Right lobe of liver (tissue), 6 donors: ENCODE measurements around the gene SMIM35. TPM values are rescaled to one million over a fixed set of nuclear protein-coding genes. Genes with fewer than 3 reads are reported as not detected.
A peak's percentile ranks its signal among the peaks of the same experiment; 100 is the strongest.

Experiments used
- ATAC-seq, 4 donors: fragments of 200-7000 bp; cut with Tn5 transposase; one replicate each; pipeline ENCODE4 v1.9.1; 2020; ENCODE audit warnings: mild to moderate bottlenecking in 4 of 4, moderate library complexity in 4 of 4
- DNase-seq, 3 donors: peaks; one replicate each; pipeline ENCODE4 v3.0.0-alpha.2; 2020
- H3K27ac ChIP-seq, 3 donors: fragments of 200-600 bp; one replicate each; pipeline ENCODE4 v1.8.0; 2022
- H3K27me3 ChIP-seq, 2 donors: fragments of 200-600 bp; one replicate each; pipeline ENCODE4 v1.8.0; 2022
- H3K36me3 ChIP-seq, 4 donors: fragments of 200-600 bp; sonication (generic) in 1 of 4; one replicate each; pipeline versions ENCODE4 v1.5.1 to v1.8.0; 2017 to 2022; ENCODE audit warnings: control low read depth in 1 of 4
- H3K4me1 ChIP-seq, 4 donors: fragments of 200-600 bp; sonication (generic) in 1 of 4; one replicate each; pipeline versions ENCODE4 v1.5.1 to v1.8.0; 2017 to 2022; ENCODE audit warnings: control low read depth in 1 of 4
- H3K4me3 ChIP-seq, 3 donors: fragments of 200-600 bp; one replicate each; pipeline ENCODE4 v1.8.0; 2022
- H3K9me3 ChIP-seq, 4 donors: fragments of 200-600 bp; sonication (generic) in 1 of 4; one replicate each; pipeline versions ENCODE4 v1.5.1 to v1.8.0; 2017 to 2022; ENCODE audit warnings: control low read depth in 1 of 4
- CTCF ChIP-seq, 4 donors: fragments of 200-600 bp in 3 of 4; fragments of 450-650 bp in 1 of 4; IDR thresholded peaks; one replicate each; pipeline versions ENCODE4 v1.5.1 to v1.8.0; 2016 to 2022; ENCODE audit warnings: antibody characterized with exemption in 4 of 4, mild to moderate bottlenecking in 2 of 4
- POLR2A ChIP-seq: fragments of 450-650 bp; IDR thresholded peaks from one replicate; pipeline ENCODE4 v1.6.1; 2017; ENCODE audit warnings: antibody characterized with exemption, mild to moderate bottlenecking
- WGBS: methylation state at CpG from one replicate; pipeline ENCODE4 v1.1.6; 2018; ENCODE audit warnings: low coverage, low lambda C conversion rate; ENCODE audit not compliant: insufficient coverage; ENCODE audit errors: missing lambda C conversion rate; 5-methylcytosine and 5-hydroxymethylcytosine counted together
- intact Hi-C, 2 donors: fragments of 100-400 bp; cut with DNase I; formaldehyde crosslinking; loops; one replicate each; pipeline versions ENCODE4 v1.11.2 to v1.14.1; 2022
- total RNA-seq, 6 experiments: library from RNA; depleted of rRNA in 2 of 6; stranded (reverse); fragments of >200 nt in 2 of 6; fragmentation: NEBNext Ultra II Directional in 3 of 6; extraction: Animal tissue kit (Norgen Biotek cat#: 25700) in 3 of 6; gene quantifications; one replicate each; pipeline versions ENCODE4 v1.1.0 to v1.2.4, GENCODE V29; 2016 to 2023
- donor health status: DM: no; HTN: yes; CAD: no.
- donor health status: DM: no; HTN: no; CAD: no.
- donor health status: DM: no; HTN: no; CAD: no.
- donor health status: DM: no; HTN: yes; CAD: no.
- donor health status: DM: no; HTN: yes; CAD: no.

SMIM35 gene
- total RNA-seq, 6 experiments from 2014 or later: not detected

DNA sequence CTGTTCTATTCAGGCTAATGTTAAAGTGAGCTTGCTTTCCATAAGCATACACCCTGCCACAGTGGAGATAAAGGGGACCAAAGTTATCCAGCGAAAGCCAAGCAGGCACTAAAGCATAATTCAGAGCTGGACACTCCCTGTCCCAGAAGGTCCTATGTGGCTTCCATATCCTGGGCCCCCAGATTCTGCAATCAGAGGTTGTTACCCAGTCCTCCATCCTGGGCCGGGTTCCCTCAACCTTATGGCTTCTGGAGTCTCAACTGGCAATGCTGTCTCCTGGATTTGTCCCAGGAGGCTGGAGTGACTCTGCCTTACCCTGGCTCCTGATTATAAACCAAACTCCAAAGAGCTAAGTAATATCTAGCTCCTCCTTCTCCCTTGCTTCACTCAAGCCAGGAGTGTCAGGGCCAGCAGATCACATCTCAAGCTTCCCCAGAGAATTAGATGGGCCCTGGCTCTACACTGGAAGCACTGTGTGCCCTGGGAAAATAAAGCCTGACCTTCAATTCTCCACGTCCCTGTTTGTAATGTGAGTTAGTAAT is 14.0 kb upstream of the SMIM35 start:
- DNase-seq (no peak), ATAC-seq (no peak)
- Histone ChIP-seq H3K9me3 (no peaks in the 10 kb centered on the region), H3K4me1 (peaks cover 0 to 7% (median 0%) of the 10 kb centered on the region in 4 donors), H3K27me3 (no peaks in the 10 kb centered on the region), H3K4me3 (no peak overlapping the region), H3K27ac (no peak overlapping the region), H3K36me3 (no peaks in the 10 kb centered on the region)
- intact Hi-C loops: no loop called here
- whole genome bisulfite sequencing: 50% methylated on average over 2 of the region's 3 CpGs
- no peak for TF ChIP-seq POLR2A
- no peak for TF ChIP-seq CTCF (IDR thresholded peaks at IDR 0.05)

GRCh38 chr11:118099838-118100556 is 13.2 kb upstream of the SMIM35 start:
- ATAC-seq (no peak), DNase-seq (no peak)
- Histone ChIP-seq H3K27ac (no peak overlapping the region), H3K4me1 (peaks cover 0 to 7% (median 0%) of the 10 kb centered on the region in 4 donors), H3K4me3 (no peak overlapping the region), H3K27me3 (no peaks in the 10 kb centered on the region), H3K36me3 (no peaks in the 10 kb centered on the region), H3K9me3 (no peaks in the 10 kb centered on the region)
- WGBS: 73% methylated on average over 6 of the region's 10 CpGs
- intact Hi-C loops: no loop called here
- no peak for TF ChIP-seq POLR2A
- no peak for TF ChIP-seq CTCF (IDR thresholded peaks at IDR 0.05)

DNA sequence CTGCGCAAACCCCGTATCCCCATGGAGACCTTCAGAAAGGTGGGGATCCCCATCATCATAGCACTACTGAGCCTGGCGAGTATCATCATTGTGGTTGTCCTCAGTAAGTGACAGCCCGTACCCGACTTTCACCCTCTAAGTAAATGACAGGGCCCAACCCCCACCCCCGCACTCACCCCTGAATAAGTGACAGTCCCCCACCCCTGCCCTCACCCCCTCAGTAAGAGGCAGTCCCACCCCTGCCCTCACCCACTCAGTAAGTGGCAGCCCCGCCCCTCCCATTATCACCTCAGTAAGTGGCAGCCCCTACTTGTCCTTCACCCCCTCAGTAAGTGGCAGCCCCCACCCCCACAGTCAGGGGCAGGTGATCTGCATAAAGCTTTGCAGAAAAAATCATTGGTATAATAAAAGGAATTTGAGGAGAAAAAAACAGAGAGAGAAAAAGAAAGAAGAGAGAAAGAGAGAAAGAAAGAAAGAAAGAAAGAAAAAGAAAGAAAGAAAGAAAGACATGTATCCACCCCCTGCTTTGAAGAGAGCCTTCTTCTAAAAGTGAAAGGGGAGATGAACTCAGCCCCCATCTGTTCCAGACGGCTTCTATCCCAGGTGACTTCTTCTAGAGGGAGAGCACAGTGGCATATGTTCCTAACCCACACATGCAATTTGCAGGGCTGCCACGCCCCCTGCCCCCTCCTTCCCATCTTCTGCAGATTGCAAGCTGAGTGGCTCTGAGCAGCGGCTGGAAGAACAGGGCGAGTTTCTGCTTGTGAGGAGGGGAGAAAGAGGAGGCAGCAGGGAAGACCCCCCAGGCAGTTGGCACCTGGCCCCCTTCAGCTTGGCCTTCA is 12.5 kb upstream of the SMIM35 start:
- Histone ChIP-seq H3K4me1 (peaks cover 0 to 7% (median 0%) of the 10 kb centered on the region in 4 donors), H3K9me3 (no peaks in the 10 kb centered on the region), H3K27me3 (no peaks in the 10 kb centered on the region), H3K4me3 (no peak overlapping the region), H3K36me3 (no peaks in the 10 kb centered on the region), H3K27ac (no peak overlapping the region)
- intact Hi-C loops: no loop called here
- TF ChIP-seq CTCF (IDR thresholded peaks at IDR 0.05) (no peak), POLR2A (no peak)
- 80% methylated on average over 6 of the region's 11 CpGs for WGBS
- ATAC-seq (no peak), DNase-seq (no peak)

DNA sequence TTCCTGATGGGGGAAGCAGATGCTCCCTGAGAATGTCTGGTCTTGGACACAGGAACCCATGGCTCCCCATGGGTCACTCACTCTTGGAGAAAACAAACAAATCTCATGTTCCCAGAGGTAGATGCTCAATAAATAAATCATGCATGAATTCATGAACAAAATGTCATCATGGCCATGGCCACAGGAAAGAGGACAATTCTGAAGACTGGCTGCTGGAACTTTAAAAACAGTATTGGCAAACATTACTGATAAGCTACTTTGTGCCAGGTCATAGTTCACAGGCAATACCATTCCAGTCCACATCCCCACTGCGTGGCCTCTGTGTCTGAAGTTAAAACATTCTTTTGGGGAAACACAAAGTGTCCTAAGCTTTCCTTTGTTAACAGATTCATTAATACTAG is 9.2 kb upstream of the SMIM35 start:
- Histone ChIP-seq H3K36me3 (no peaks in the 10 kb centered on the region), H3K4me1 (peaks cover 0 to 7% (median 0%) of the 10 kb centered on the region in 4 donors), H3K27me3 (no peaks in the 10 kb centered on the region), H3K9me3 (no peaks in the 10 kb centered on the region), H3K4me3 (no peak overlapping the region), H3K27ac (no peak overlapping the region)
- WGBS: 8% methylated on average over 1 of the region's 1 CpG
- peak; percentile 57 to 77 (median 72) for ATAC-seq
- intact Hi-C loops: no loop called here
- no peak for TF ChIP-seq POLR2A
- no peak for DNase-seq

DNA sequence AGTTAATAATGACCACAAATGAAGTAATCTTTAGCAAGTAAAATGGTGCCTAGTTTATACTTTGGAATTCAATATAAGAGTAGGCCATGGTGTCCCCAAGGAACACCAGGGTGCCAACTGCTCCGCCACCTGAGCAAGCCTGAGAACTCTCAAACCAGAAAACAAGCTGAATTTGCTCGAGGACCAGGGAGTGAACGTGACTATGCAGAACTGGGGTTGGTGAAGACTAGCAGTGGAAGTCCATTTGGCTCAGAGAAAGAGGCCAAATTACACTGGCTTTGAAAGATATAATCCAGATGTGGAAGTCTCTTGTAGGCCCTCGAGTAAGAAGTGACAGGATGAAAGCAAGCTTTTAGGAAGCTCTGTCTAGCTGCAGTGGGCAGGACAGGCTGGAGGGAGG is 8.7 kb upstream of the SMIM35 start:
- Histone ChIP-seq H3K36me3 (no peaks in the 10 kb centered on the region), H3K27me3 (no peaks in the 10 kb centered on the region), H3K27ac (no peak overlapping the region), H3K4me3 (no peak overlapping the region), H3K4me1 (peaks cover 0 to 7% (median 0%) of the 10 kb centered on the region in 4 donors), H3K9me3 (no peaks in the 10 kb centered on the region)
- DNase-seq (no peak), ATAC-seq (peak in 1 of 4 donors; percentile 25)
- intact Hi-C loops: no loop called here
- 76% methylated on average over 3 of the region's 4 CpGs for WGBS
- no peak for TF ChIP-seq POLR2A
- TF ChIP-seq CTCF (IDR thresholded peaks at IDR 0.05): no peak
